Measurements from ENCODE around the gene NLN. TPM values are rescaled to one million over a fixed set of nuclear protein-coding genes. Genes with fewer than 3 reads are reported as not detected.

NLN gene
- total and polyA plus RNA-seq, 2 donors (not counting 1 experiment from before 2014, with no cell fraction given): 1.7 to 6.8 TPM

- H3K4me3 ChIP-seq (ENCODE audit: control extremely low read depth in 1 of 5, extremely low read depth in 1 of 5, insufficient read depth in 1 of 5, low read depth in 2 of 5, low read length in 4 of 5): peak overlapping the region; percentile 54 to 96 (median 86)
- no peaks in the 10 kb centered on the region for H4K20me1 ChIP-seq (ENCODE audit: control insufficient read depth, insufficient read depth, low read length, poor library complexity, severe bottlenecking)
- ATAC-seq (ENCODE audit: low read depth) (no peak), DNase-seq (peak; percentile 37)
- no peaks in the 10 kb centered on the region for H3K27me3 Mint-ChIP-seq
- H3K9me3 ChIP-seq (ENCODE audit: control extremely low read depth in 1 of 3, control insufficient read depth in 2 of 3, insufficient read depth in 1 of 3, low read length in 2 of 3): no peaks in the 10 kb centered on the region
- ChIA-PET CTCF (no interaction called here), POLR2A (interaction anchor here (1.0 to 1.3 kb wide), 2 partner anchors 204 to 421 kb away, joined by 3 to 6 read pairs; partner anchors contain the start of genes ERBIN and SREK1)
- peak overlapping the region; percentile 97 for H2AFZ ChIP-seq (ENCODE audit: insufficient read depth, low read depth, low read length, poor library complexity, severe bottlenecking)
- H3K27ac ChIP-seq (ENCODE audit: low read length in 2 of 2): peak overlapping the region in 1 of 2 donors; percentile 47
- TF ChIP-seq EZH2 (IDR thresholded peaks at IDR 0.05; ENCODE audit: borderline replicate concordance, insufficient read depth, low read depth, low read length, poor library complexity, severe bottlenecking): no peak
- H3K4me2 ChIP-seq (replicated peaks; ENCODE audit: low read depth, low read length, poor library complexity, severe bottlenecking): peak overlapping the region; percentile 99
- H3K4me1 Mint-ChIP-seq: peaks cover 25% of the 10 kb centered on the region
- H3K36me3 ChIP-seq (replicated peaks in 1 of 2; ENCODE audit: control extremely low read depth in 1 of 2, control insufficient read depth in 1 of 2, extremely low read depth in 1 of 2, insufficient read depth in 2 of 2, low read length in 1 of 2): peaks cover 1 to 3% of the 10 kb centered on the region in 2 experiments
- 5% methylated on average over 19 of the region's 28 CpGs for WGBS (ENCODE audit: insufficient coverage)
- peak overlapping the region; percentile 97 for H3K9ac ChIP-seq (ENCODE audit: low read length)
- peak overlapping the region; percentile 82 for H3K27ac Mint-ChIP-seq
- H3K4me3 Mint-ChIP-seq: peak overlapping the region; percentile 91
- intact Hi-C loops (cut with micrococcal nuclease): loop anchor here (1.0 to 10.0 kb wide), 7 partner anchors 98 to 1492 kb away; partner anchors contain the start of genes CENPK, CWC27, PPWD1 and SREK1
- peaks cover 13 to 18% of the 10 kb centered on the region in 2 donors for H3K4me1 ChIP-seq (ENCODE audit: control insufficient read depth in 2 of 2, insufficient read depth in 2 of 2, low read length in 2 of 2)
- peaks cover 11% of the 10 kb centered on the region for H3K79me2 ChIP-seq (ENCODE audit: control insufficient read depth, insufficient read depth, low read length)
- H3K27me3 ChIP-seq (replicated peaks in 1 of 4; ENCODE audit: control extremely low read depth in 1 of 4, control insufficient read depth in 3 of 4, insufficient read depth in 4 of 4, low read length in 3 of 4): no peaks in the 10 kb centered on the region
- H3K9me3 Mint-ChIP-seq (ENCODE audit: insufficient read depth): no peaks in the 10 kb centered on the region
These were observed 784 bp downstream of the NLN start for GRCh38 chr5:65722575-65723403.

GRCh38 chr5:65727491-65728156, 5.6 kb downstream of the NLN start:
- intact Hi-C loops (cut with micrococcal nuclease): loop anchor here (10.0 kb wide), 3 partner anchors 287 to 1487 kb away; no protein-coding TSS in a partner anchor
- no peak overlapping the region for H2AFZ ChIP-seq (ENCODE audit: insufficient read depth, low read depth, low read length, poor library complexity, severe bottlenecking)
- H3K27ac ChIP-seq (ENCODE audit: low read length in 2 of 2): no peak overlapping the region
- ChIA-PET POLR2A (no interaction called here), CTCF (no interaction called here)
- no peak for TF ChIP-seq EZH2 (IDR thresholded peaks at IDR 0.05; ENCODE audit: borderline replicate concordance, insufficient read depth, low read depth, low read length, poor library complexity, severe bottlenecking)
- TF ChIP-seq CTCF (IDR thresholded peaks at IDR 0.05): no peak
- no peak overlapping the region for H3K4me3 ChIP-seq (ENCODE audit: control extremely low read depth in 1 of 5, extremely low read depth in 1 of 5, insufficient read depth in 1 of 5, low read depth in 2 of 5, low read length in 4 of 5)
- H4K20me1 ChIP-seq (ENCODE audit: control insufficient read depth, insufficient read depth, low read length, poor library complexity, severe bottlenecking): no peaks in the 10 kb centered on the region
- no peaks in the 10 kb centered on the region for H3K27me3 ChIP-seq (replicated peaks in 1 of 4; ENCODE audit: control extremely low read depth in 1 of 4, control insufficient read depth in 3 of 4, insufficient read depth in 4 of 4, low read length in 3 of 4)
- no peaks in the 10 kb centered on the region for H3K36me3 ChIP-seq (replicated peaks in 1 of 2; ENCODE audit: control extremely low read depth in 1 of 2, control insufficient read depth in 1 of 2, extremely low read depth in 1 of 2, insufficient read depth in 2 of 2, low read length in 1 of 2)
- no peak overlapping the region for H3K4me2 ChIP-seq (replicated peaks; ENCODE audit: low read depth, low read length, poor library complexity, severe bottlenecking)
- no peaks in the 10 kb centered on the region for H3K27me3 Mint-ChIP-seq
- ATAC-seq (ENCODE audit: low read depth): no peak
- no peak overlapping the region for H3K9ac ChIP-seq (ENCODE audit: low read length)
- 80% methylated on average over 4 of the region's 7 CpGs for WGBS (ENCODE audit: insufficient coverage)
- no peak for DNase-seq
- H3K9me3 ChIP-seq (ENCODE audit: control extremely low read depth in 1 of 3, control insufficient read depth in 2 of 3, insufficient read depth in 1 of 3, low read length in 2 of 3): no peaks in the 10 kb centered on the region
- H3K4me1 Mint-ChIP-seq: peaks cover 13% of the 10 kb centered on the region
- no peak overlapping the region for H3K27ac Mint-ChIP-seq
- no peak overlapping the region for H3K4me3 Mint-ChIP-seq
- H3K4me1 ChIP-seq (ENCODE audit: control insufficient read depth in 2 of 2, insufficient read depth in 2 of 2, low read length in 2 of 2): peaks cover 5 to 13% of the 10 kb centered on the region in 2 donors
- no peaks in the 10 kb centered on the region for H3K9me3 Mint-ChIP-seq (ENCODE audit: insufficient read depth)
- no peaks in the 10 kb centered on the region for H3K79me2 ChIP-seq (ENCODE audit: control insufficient read depth, insufficient read depth, low read length)

All from B cell (primary cell).